ENCODE measurements around the gene AGR3.
A peak's percentile ranks its signal among the peaks of the same experiment; 100 is the strongest.

AGR3 gene

GRCh38 chr7:16881844-16882243 lies at the start of gene AGR3:
AGR3 (minus strand) TSS chr7:16881983; CDS start chr7:16878618, 3,365 bp downstream.
- DNase-seq (ENCODE audit: low read depth in 3 of 3), result no peak

- no peak for DNase-seq (ENCODE audit: low read depth in 3 of 3)
Measured at GRCh38 chr7:16930946-16931345, 49.2 kb upstream of the AGR3 start.

GRCh38 chr7:16929146-16929762 lies 47.5 kb upstream of the AGR3 start:
- DNase-seq (ENCODE audit: low read depth in 3 of 3), result no peak

GRCh38 chr7:16926861-16927260 lies 45.1 kb upstream of the AGR3 start:
- no peak for DNase-seq (ENCODE audit: low read depth in 3 of 3)

- no peak for DNase-seq (ENCODE audit: low read depth in 3 of 3)
Measured at GRCh38 chr7:16926283-16926682, 44.5 kb upstream of the AGR3 start.

- no peak for DNase-seq (ENCODE audit: low read depth in 3 of 3)
Measured at GRCh38 chr7:16925609-16926008, 43.8 kb upstream of the AGR3 start.

- DNase-seq (ENCODE audit: low read depth in 3 of 3), result no peak
Measured at GRCh38 chr7:16923019-16923418, 41.2 kb upstream of the AGR3 start.

- no peak for DNase-seq (ENCODE audit: low read depth in 3 of 3)
Measured at GRCh38 chr7:16921644-16922257, 40.0 kb upstream of the AGR3 start.

GRCh38 chr7:16921151-16921550 lies 39.4 kb upstream of the AGR3 start:
- DNase-seq (ENCODE audit: low read depth in 3 of 3), result no peak

- no peak for DNase-seq (ENCODE audit: low read depth in 3 of 3)
Measured at GRCh38 chr7:16919440-16919839, 37.7 kb upstream of the AGR3 start.

- peak in 1 of 3 experiments; percentile 19 for DNase-seq (ENCODE audit: low read depth in 3 of 3)
Measured at GRCh38 chr7:16918288-16918895, 36.6 kb upstream of the AGR3 start.

GRCh38 chr7:16916738-16917137 lies 35.0 kb upstream of the AGR3 start:
- no peak for DNase-seq (ENCODE audit: low read depth in 3 of 3)

GRCh38 chr7:16916105-16916639 lies 34.4 kb upstream of the AGR3 start:
- DNase-seq (ENCODE audit: low read depth in 3 of 3), result no peak

GRCh38 chr7:16915405-16915804 lies 33.6 kb upstream of the AGR3 start:
- DNase-seq (ENCODE audit: low read depth in 3 of 3), result no peak

GRCh38 chr7:16914771-16915170 lies 33.0 kb upstream of the AGR3 start:
- no peak for DNase-seq (ENCODE audit: low read depth in 3 of 3)

- no peak for DNase-seq (ENCODE audit: low read depth in 3 of 3)
Measured at GRCh38 chr7:16913643-16914042, 31.9 kb upstream of the AGR3 start.

- DNase-seq (ENCODE audit: low read depth in 3 of 3), result no peak
Measured at GRCh38 chr7:16912540-16912939, 30.8 kb upstream of the AGR3 start.

- no peak for DNase-seq (ENCODE audit: low read depth in 3 of 3)
Measured at GRCh38 chr7:16908561-16908960, 26.8 kb upstream of the AGR3 start.

GRCh38 chr7:16905300-16906044 lies 23.7 kb upstream of the AGR3 start:
- no peak for DNase-seq (ENCODE audit: low read depth in 3 of 3)

- no peak for DNase-seq (ENCODE audit: low read depth in 3 of 3)
Measured at GRCh38 chr7:16904076-16904475, 22.3 kb upstream of the AGR3 start.

GRCh38 chr7:16900209-16900768 lies 18.5 kb upstream of the AGR3 start:
- DNase-seq (ENCODE audit: low read depth in 3 of 3), result no peak
